Ishikawa (cell line): ENCODE data around the gene CHRNA1.

ENCODE experiments used
- CEBPB ChIP-seq: IDR thresholded peaks from 2 replicates; pipeline ENCODE4 v1.6.1; 2012
- CREB1 ChIP-seq: IDR thresholded peaks from 2 replicates; pipeline ENCODE4 v1.6.1; 2012; ENCODE audit warnings: low read depth
- EP300 ChIP-seq: IDR thresholded peaks from 2 replicates; pipeline ENCODE4 v1.6.1; 2012; ENCODE audit warnings: borderline replicate concordance
- MAX ChIP-seq: IDR thresholded peaks from 2 replicates; pipeline ENCODE4 v1.6.1; 2012
- NFIC ChIP-seq: IDR thresholded peaks from 2 replicates; pipeline ENCODE4 v1.6.1; 2012
- RAD21 ChIP-seq: IDR thresholded peaks from 2 replicates; pipeline ENCODE4 v1.6.1; 2012; ENCODE audit warnings: low read depth
- REST ChIP-seq: IDR thresholded peaks from 2 replicates; pipeline ENCODE4 v1.6.1; 2012; ENCODE audit warnings: low read depth, mild to moderate bottlenecking
- TAF1 ChIP-seq: IDR thresholded peaks from 2 replicates; pipeline ENCODE4 v1.6.1; 2012; ENCODE audit warnings: low read depth, mild to moderate bottlenecking
- TCF12 ChIP-seq: IDR thresholded peaks from 2 replicates; pipeline ENCODE4 v1.6.1; 2012; ENCODE audit warnings: low read depth
- TEAD4 ChIP-seq: IDR thresholded peaks from 2 replicates; pipeline ENCODE4 v1.6.1; 2012
- USF1 ChIP-seq: IDR thresholded peaks from 2 replicates; pipeline ENCODE4 v1.6.1; 2012
- YY1 ChIP-seq: IDR thresholded peaks from 2 replicates; pipeline ENCODE4 v1.6.1; 2012; ENCODE audit warnings: low read depth
- ZBTB7A ChIP-seq: IDR thresholded peaks from 2 replicates; pipeline ENCODE4 v1.6.1; 2012; ENCODE audit warnings: low read depth

GRCh38 chr2:174703430-174703829, 60.8 kb downstream of the CHRNA1 start:
- TF ChIP-seq TEAD4: no peak
- no peak for TF ChIP-seq REST
- TF ChIP-seq CREB1: no peak
- no peak for TF ChIP-seq RAD21
- no peak for TF ChIP-seq EP300
- TF ChIP-seq NFIC: no peak
- no peak for TF ChIP-seq TCF12
- no peak for TF ChIP-seq TAF1
- no peak for TF ChIP-seq ZBTB7A
- no peak for TF ChIP-seq CEBPB
- TF ChIP-seq USF1: no peak
- no peak for TF ChIP-seq MAX
- no peak for TF ChIP-seq YY1
